Astrocyte (in vitro differentiated cells and primary cell): ENCODE data around the gene CD68. TPM values are rescaled to one million over a fixed set of nuclear protein-coding genes. Genes with fewer than 3 reads are reported as not detected.
A peak's percentile ranks its signal among the peaks of the same experiment; 100 is the strongest.

Source experiments
- DNase-seq: peaks from one replicate; pipeline ENCODE4 v3.0.0-alpha.2; 2010; ENCODE audit warnings: low read depth
- FAIRE-seq: peaks from 2 replicates; lab custom pipeline; 2011; peaks lifted over from hg19 to GRCh38; lab: Jason Lieb, UNC
- H2AFZ ChIP-seq: 2 replicates; pipeline ENCODE4 v1.6.0; 2012; ENCODE audit warnings: low read depth, low read length, inconsistent platforms
- H3K27ac ChIP-seq: 2 replicates; pipeline ENCODE4 v1.5.1; 2011; ENCODE audit warnings: low read depth, low read length, inconsistent platforms
- H3K27me3 ChIP-seq: 2 replicates; pipeline ENCODE4 v1.6.0; 2011; ENCODE audit warnings: low read length, inconsistent platforms; ENCODE audit not compliant: insufficient read depth
- H3K36me3 ChIP-seq: 2 replicates; pipeline ENCODE4 v1.5.1; 2011; ENCODE audit warnings: low read length, inconsistent platforms; ENCODE audit not compliant: insufficient read depth
- H3K4me1 ChIP-seq: 2 replicates; pipeline ENCODE4 v1.5.1; 2011; ENCODE audit warnings: low read length, inconsistent platforms; ENCODE audit not compliant: insufficient read depth
- H3K4me2 ChIP-seq: 2 replicates; pipeline ENCODE4 v1.6.0; 2012; ENCODE audit warnings: low read length, inconsistent platforms
- H3K4me3 ChIP-seq: 2 replicates; pipeline ENCODE4 v1.5.1; 2011; ENCODE audit warnings: low read depth, mild to moderate bottlenecking, low read length, inconsistent platforms; ENCODE audit not compliant: insufficient read depth
- H3K79me2 ChIP-seq: 2 replicates; pipeline ENCODE4 v1.6.0; 2012; ENCODE audit warnings: mild to moderate bottlenecking, low read length, inconsistent platforms; ENCODE audit not compliant: insufficient read depth
- H3K9ac ChIP-seq: 2 replicates; pipeline ENCODE4 v1.6.0; 2012; ENCODE audit warnings: mild to moderate bottlenecking, low read length, inconsistent platforms
- H3K9me3 ChIP-seq: 2 replicates; pipeline ENCODE4 v1.5.1; 2012; ENCODE audit warnings: low read depth, mild to moderate bottlenecking, low read length, inconsistent platforms; ENCODE audit not compliant: insufficient read depth
- H4K20me1 ChIP-seq: 2 replicates; pipeline ENCODE4 v1.6.0; 2012; ENCODE audit warnings: low read length, inconsistent platforms; ENCODE audit not compliant: insufficient read depth
- H3K27ac Mint-ChIP-seq: one replicate; pipeline ENCODE4 v1.8.0; 2021; ENCODE audit warnings: mild to moderate bottlenecking, mixed read lengths; ENCODE audit not compliant: unreplicated experiment
- H3K27me3 Mint-ChIP-seq: one replicate; pipeline ENCODE4 v1.8.0; 2021; ENCODE audit warnings: low read depth, mixed read lengths; ENCODE audit not compliant: unreplicated experiment
- H3K36me3 Mint-ChIP-seq: one replicate; pipeline ENCODE4 v1.8.0; 2021; ENCODE audit warnings: low read depth, mixed read lengths; ENCODE audit not compliant: unreplicated experiment
- H3K4me1 Mint-ChIP-seq: one replicate; pipeline ENCODE4 v1.8.0; 2021; ENCODE audit warnings: low read depth, mixed read lengths; ENCODE audit not compliant: unreplicated experiment
- H3K4me3 Mint-ChIP-seq: one replicate; pipeline ENCODE4 v1.8.0; 2021; ENCODE audit warnings: mild to moderate bottlenecking, moderate library complexity, mixed read lengths; ENCODE audit not compliant: unreplicated experiment
- H3K9me3 Mint-ChIP-seq: one replicate; pipeline ENCODE4 v1.8.0; 2021; ENCODE audit warnings: mild to moderate bottlenecking, mixed read lengths; ENCODE audit not compliant: unreplicated experiment
- EZH2 ChIP-seq: IDR thresholded peaks from 2 replicates; pipeline ENCODE4 v1.6.1; 2012; ENCODE audit warnings: mild to moderate bottlenecking, low read length, inconsistent platforms; ENCODE audit not compliant: insufficient read depth
- total RNA-seq: library from RNA; stranded (reverse); gene quantifications from 2 replicates; pipeline ENCODE4 v1.2.1, GENCODE V29; 2021
- TF ChIP-seq, protein P1 (sequence below): IDR thresholded peaks from 2 replicates; pipeline ENCODE4 v1.5.1; 2011; ENCODE audit warnings: low read depth, mild to moderate bottlenecking, inconsistent platforms, low read length, moderate library complexity; ENCODE audit not compliant: insufficient read depth

Gene CD68
- total RNA-seq, 1 donor from 2014 or later: 4.4 TPM

DNA sequence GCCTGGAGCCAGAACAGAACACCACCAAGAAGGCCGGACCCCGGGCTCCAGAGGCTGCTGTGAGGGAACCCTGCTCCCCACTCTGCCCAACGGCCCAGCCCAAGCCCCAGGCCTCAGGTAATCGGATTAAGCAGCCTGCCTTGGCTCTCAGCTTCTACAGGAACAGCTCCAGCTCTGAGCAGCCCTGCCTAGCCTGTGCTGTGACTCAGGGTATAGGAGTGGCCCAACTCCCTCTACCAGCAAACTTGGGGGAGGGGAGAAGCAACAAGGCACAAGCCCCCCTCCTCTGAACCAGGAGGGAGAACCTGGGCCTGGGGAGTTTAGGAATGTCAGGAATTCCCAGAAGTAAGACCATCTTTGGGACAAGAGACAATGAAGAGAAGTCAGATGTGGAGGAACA lies 11.3 kb downstream of the CD68 start:
- no peaks in the 10 kb centered on the region for H3K9me3 ChIP-seq
- no peaks in the 10 kb centered on the region for H3K27me3 ChIP-seq
- peak overlapping the region; percentile 76 for H3K9ac ChIP-seq
- peaks cover 50% of the 10 kb centered on the region for H3K4me1 ChIP-seq
- peaks cover 28% of the 10 kb centered on the region for H3K79me2 ChIP-seq
- no peak overlapping the region for H3K4me3 ChIP-seq
- peak overlapping the region; percentile 85 for H3K27ac Mint-ChIP-seq
- H3K36me3 Mint-ChIP-seq: peaks cover 29% of the 10 kb centered on the region
- TF ChIP-seq, protein P1, sequence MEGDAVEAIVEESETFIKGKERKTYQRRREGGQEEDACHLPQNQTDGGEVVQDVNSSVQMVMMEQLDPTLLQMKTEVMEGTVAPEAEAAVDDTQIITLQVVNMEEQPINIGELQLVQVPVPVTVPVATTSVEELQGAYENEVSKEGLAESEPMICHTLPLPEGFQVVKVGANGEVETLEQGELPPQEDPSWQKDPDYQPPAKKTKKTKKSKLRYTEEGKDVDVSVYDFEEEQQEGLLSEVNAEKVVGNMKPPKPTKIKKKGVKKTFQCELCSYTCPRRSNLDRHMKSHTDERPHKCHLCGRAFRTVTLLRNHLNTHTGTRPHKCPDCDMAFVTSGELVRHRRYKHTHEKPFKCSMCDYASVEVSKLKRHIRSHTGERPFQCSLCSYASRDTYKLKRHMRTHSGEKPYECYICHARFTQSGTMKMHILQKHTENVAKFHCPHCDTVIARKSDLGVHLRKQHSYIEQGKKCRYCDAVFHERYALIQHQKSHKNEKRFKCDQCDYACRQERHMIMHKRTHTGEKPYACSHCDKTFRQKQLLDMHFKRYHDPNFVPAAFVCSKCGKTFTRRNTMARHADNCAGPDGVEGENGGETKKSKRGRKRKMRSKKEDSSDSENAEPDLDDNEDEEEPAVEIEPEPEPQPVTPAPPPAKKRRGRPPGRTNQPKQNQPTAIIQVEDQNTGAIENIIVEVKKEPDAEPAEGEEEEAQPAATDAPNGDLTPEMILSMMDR: no peak
- no peak for TF ChIP-seq EZH2
- FAIRE-seq: no peak
- no peaks in the 10 kb centered on the region for H3K9me3 Mint-ChIP-seq
- peaks cover 41% of the 10 kb centered on the region for H3K4me1 Mint-ChIP-seq
- peak overlapping the region; percentile 54 for H3K4me3 Mint-ChIP-seq
- H2AFZ ChIP-seq: no peak overlapping the region
- peaks cover 31% of the 10 kb centered on the region for H3K36me3 ChIP-seq
- no peaks in the 10 kb centered on the region for H3K27me3 Mint-ChIP-seq
- H3K27ac ChIP-seq: peak overlapping the region; percentile 82
- DNase-seq: peak; percentile 60
- H4K20me1 ChIP-seq: peaks cover 41% of the 10 kb centered on the region
- peak overlapping the region; percentile 76 for H3K4me2 ChIP-seq

- no peak overlapping the region for H3K27ac ChIP-seq
- H3K36me3 ChIP-seq: peaks cover 38% of the 10 kb centered on the region
- no peak overlapping the region for H3K4me3 Mint-ChIP-seq
These were observed 12.2 kb downstream of the CD68 start for GRCh38 chr17:7591596-7591995.

More at GRCh38 chr17:7591596-7591995, 12.2 kb downstream of the CD68 start:
- H3K9me3 ChIP-seq: no peaks in the 10 kb centered on the region
- no peak overlapping the region for H2AFZ ChIP-seq
- peak overlapping the region; percentile 76 for H3K9ac ChIP-seq
- peaks cover 46% of the 10 kb centered on the region for H3K4me1 ChIP-seq
- no peaks in the 10 kb centered on the region for H3K27me3 ChIP-seq
- Mint-ChIP-seq H3K9me3 (no peaks in the 10 kb centered on the region), H3K36me3 (peaks cover 30% of the 10 kb centered on the region), H3K27me3 (no peaks in the 10 kb centered on the region), H3K4me1 (peaks cover 36% of the 10 kb centered on the region), H3K27ac (peak overlapping the region; percentile 85)
- no peak overlapping the region for H3K4me2 ChIP-seq
- H3K4me3 ChIP-seq: no peak overlapping the region
- FAIRE-seq: no peak
- H3K79me2 ChIP-seq: peaks cover 21% of the 10 kb centered on the region
- no peak for TF ChIP-seq EZH2
- TF ChIP-seq, protein P1: no peak
- DNase-seq: no peak
- peaks cover 45% of the 10 kb centered on the region for H4K20me1 ChIP-seq
